OCI-LY1 (cell line): ENCODE data around the gene RMDN3.

Source experiments
- CTCF ChIP-seq: fragments of 200-600 bp; sonication (generic), shearing (Covaris generic); IDR thresholded peaks from 2 replicates; pipeline ENCODE4 v1.5.1; 2017; ENCODE audit warnings: mild to moderate bottlenecking, antibody characterized with exemption, low read length, moderate library complexity, mixed read lengths
- EZH2 ChIP-seq: fragments of 200-600 bp; sonication (generic), shearing (Covaris generic); IDR thresholded peaks from 2 replicates; pipeline ENCODE4 v1.8.0; 2017; ENCODE audit warnings: borderline replicate concordance, mixed run types, mild to moderate bottlenecking, antibody characterized with exemption, low read length, moderate library complexity, mixed read lengths

- no peak for TF ChIP-seq CTCF
- no peak for TF ChIP-seq EZH2
These were observed 3.3 kb downstream of the RMDN3 start for GRCh38 chr15:40751745-40752144.
